Cardiac fibroblast (primary cell): ENCODE results near the gene STIM1.
"Not testable (repeated sequence)": the region's sequence is repeated elsewhere in the genome, so short reads cannot be mapped to it uniquely, and the experiment has no call there.

Source experiments
- DNase-seq, 2 donors: peaks; one replicate each; pipeline versions ENCODE4 v3.0.0 to v3.0.0-alpha.2; 2010; ENCODE audit warnings: low read depth in 2 of 2
- H3K4me3 ChIP-seq, 2 donors: replicated peaks in 1 of 2; 1 replicate in 1 of 2; 2 replicates in 1 of 2; pipeline ENCODE4 v1.5.1; 2011; ENCODE audit warnings: low read depth in 2 of 2, low read length in 2 of 2, mild to moderate bottlenecking in 2 of 2, moderate library complexity in 1 of 2
- CTCF ChIP-seq: IDR thresholded peaks from one replicate; pipeline ENCODE4 v1.5.1; 2011; ENCODE audit warnings: low read depth, mild to moderate bottlenecking, low read length, inconsistent platforms

Gene STIM1

GRCh38 chr11:3860375-3860774 lies 4.9 kb downstream of the STIM1 start:
- no peak overlapping the region for H3K4me3 ChIP-seq
- DNase-seq = no peak
- TF ChIP-seq CTCF = no peak

- not testable (repeated sequence) for DNase-seq, H3K4me3 ChIP-seq
Observed at GRCh38 chr11:3860898-3861393, 5.5 kb downstream of the STIM1 start.

GRCh38 chr11:3861683-3862082 lies 6.2 kb downstream of the STIM1 start:
- no peak for TF ChIP-seq CTCF
- H3K4me3 ChIP-seq = no peak overlapping the region

GRCh38 chr11:3865388-3866193 lies 10.1 kb downstream of the STIM1 start:
- no peak overlapping the region for H3K4me3 ChIP-seq
- TF ChIP-seq CTCF = no peak
- DNase-seq = peak; percentile 76 to 78

More at GRCh38 chr11:3861683-3862082, 6.2 kb downstream of the STIM1 start:
- peak; percentile 17 to 65 for DNase-seq

- DNase-seq = peak in 1 of 2 donors; percentile 42
- no peak for TF ChIP-seq CTCF
- H3K4me3 ChIP-seq = no peak overlapping the region
Observed at GRCh38 chr11:3866206-3866605, 10.7 kb downstream of the STIM1 start.

GRCh38 chr11:3866836-3867208 lies 11.4 kb downstream of the STIM1 start:
- no peak for TF ChIP-seq CTCF
- no peak for DNase-seq
- H3K4me3 ChIP-seq = no peak overlapping the region

GRCh38 chr11:3867209-3868091 lies 12.0 kb downstream of the STIM1 start:
- no peak for TF ChIP-seq CTCF
- H3K4me3 ChIP-seq = no peak overlapping the region
- DNase-seq = peak; percentile 53 to 81
